CD4-positive, alpha-beta memory T cell (primary cell): Measurements from ENCODE around the gene KIF19. TPM values are rescaled to one million over a fixed set of nuclear protein-coding genes. Genes with fewer than 3 reads are reported as not detected.

Experiments
- CTCF ChIA-PET: fragments of 350-600 bp; sonication (Branson Sonifier 250); formaldehyde crosslinking; loops from one replicate; lab custom pipeline; 2021; ENCODE audit warnings: inconsistent platforms; ENCODE audit not compliant: partially characterized antibody; lab: Charles Lee
- POLR2A ChIA-PET: fragments of 350-600 bp; sonication (Branson Sonifier 250); formaldehyde crosslinking; loops from one replicate; lab custom pipeline; 2021; ENCODE audit not compliant: partially characterized antibody; lab: Charles Lee
- DNase-seq, 5 donors: peaks; one replicate each; pipeline versions ENCODE4 v3.0.0 to v3.0.0-alpha.2; 2020 to 2022; ENCODE audit warnings: mixed read lengths in 1 of 5
- H3K27ac ChIP-seq: one replicate; pipeline ENCODE4 v1.7.0; 2013; ENCODE audit warnings: low read depth, low read length
- H3K27me3 ChIP-seq: 2 replicates; pipeline ENCODE4 v1.7.0; 2013; ENCODE audit warnings: mild to moderate bottlenecking, low read length, moderate library complexity; ENCODE audit not compliant: insufficient read depth
- H3K36me3 ChIP-seq: 2 replicates; pipeline ENCODE4 v1.7.0; 2013; ENCODE audit warnings: mild to moderate bottlenecking, low read length, moderate library complexity; ENCODE audit not compliant: insufficient read depth
- H3K4me1 ChIP-seq: 2 replicates; pipeline ENCODE4 v1.7.0; 2013; ENCODE audit warnings: mild to moderate bottlenecking, low read length, moderate library complexity; ENCODE audit not compliant: insufficient read depth
- H3K4me3 ChIP-seq, 2 donors: one replicate each; pipeline ENCODE4 v1.7.0; 2013; ENCODE audit warnings: low read length in 2 of 2, mild to moderate bottlenecking in 1 of 2
- H3K9me3 ChIP-seq, 2 donors: one replicate each; pipeline ENCODE4 v1.7.0; 2013; ENCODE audit warnings: low read length in 2 of 2, control low read depth in 1 of 2; ENCODE audit not compliant: control insufficient read depth in 1 of 2
- H3K27ac Mint-ChIP-seq, 7 donors: one replicate each; pipeline ENCODE4 v1.8.0; 2020 to 2021; ENCODE audit warnings: mixed read lengths in 7 of 7, mild to moderate bottlenecking in 6 of 7, inconsistent platforms in 3 of 7, moderate library complexity in 3 of 7
- H3K27me3 Mint-ChIP-seq, 2 donors: one replicate each; pipeline ENCODE4 v1.8.0; 2020 to 2021; ENCODE audit warnings: mixed read lengths in 2 of 2
- H3K36me3 Mint-ChIP-seq, 2 donors: one replicate each; pipeline ENCODE4 v1.8.0; 2020 to 2021; ENCODE audit warnings: mixed read lengths in 2 of 2, inconsistent platforms in 1 of 2, mild to moderate bottlenecking in 1 of 2
- H3K4me1 Mint-ChIP-seq, 4 donors: one replicate each; pipeline ENCODE4 v1.8.0; 2020 to 2021; ENCODE audit warnings: mixed read lengths in 4 of 4, mild to moderate bottlenecking in 1 of 4
- H3K4me3 Mint-ChIP-seq, 8 donors: one replicate each; pipeline ENCODE4 v1.8.0; 2020 to 2021; ENCODE audit warnings: mixed read lengths in 8 of 8, mild to moderate bottlenecking in 7 of 8, moderate library complexity in 6 of 8, inconsistent platforms in 3 of 8
- H3K9me3 Mint-ChIP-seq, 8 donors: one replicate each; pipeline ENCODE4 v1.8.0; 2020 to 2021; ENCODE audit warnings: mixed read lengths in 8 of 8, mild to moderate bottlenecking in 5 of 8, inconsistent platforms in 3 of 8, moderate library complexity in 1 of 8
- intact Hi-C: fragments of 100-400 bp; cut with micrococcal nuclease; formaldehyde crosslinking; loops from one replicate; pipeline ENCODE4 v1.15.1; 2023
- polyA plus RNA-seq, 2 donors: library from polyadenylated mRNA; unstranded; fragments of 300-500 nt; fragmentation: Illumina TruSeq; gene quantifications; one replicate each; pipeline ENCODE4 v1.2.3, GENCODE V29; 2021
- total RNA-seq, 2 experiments: library from RNA; stranded (reverse); gene quantifications; one replicate each; pipeline ENCODE4 v1.2.3, GENCODE V29; 2021

The KIF19 gene
- total and polyA plus RNA-seq, 4 experiments from 2014 or later, result 1.5 to 2.3 (median 1.6) TPM

GRCh38 chr17:74290340-74290739, 35.7 kb upstream of the KIF19 start:
- ChIA-PET CTCF (interaction anchor here (12.2 kb wide), 1 partner anchor 7 kb away, joined by 205 read pairs; no protein-coding TSS in a partner anchor), POLR2A (no interaction called here)
- Histone ChIP-seq H3K4me3 (no peak overlapping the region), H3K27me3 (no peaks in the 10 kb centered on the region), H3K27ac (no peak overlapping the region), H3K36me3 (no peaks in the 10 kb centered on the region), H3K9me3 (no peaks in the 10 kb centered on the region), H3K4me1 (peaks cover 14% of the 10 kb centered on the region)
- intact Hi-C loops, result no loop called here
- no peak for DNase-seq
- H3K27ac Mint-ChIP-seq, result peak overlapping the region in 4 of 7 donors; percentile 52 to 65 (median 56)
- H3K27me3 Mint-ChIP-seq, result no peaks in the 10 kb centered on the region
- H3K9me3 Mint-ChIP-seq, result no peaks in the 10 kb centered on the region
- H3K4me1 Mint-ChIP-seq, result peaks cover 8 to 43% (median 25%) of the 10 kb centered on the region in 4 donors
- no peaks in the 10 kb centered on the region for H3K36me3 Mint-ChIP-seq
- no peak overlapping the region for H3K4me3 Mint-ChIP-seq

GRCh38 chr17:74292495-74292894, 33.5 kb upstream of the KIF19 start:
- DNase-seq, result no peak
- H3K4me3 Mint-ChIP-seq, result no peak overlapping the region
- H3K4me1 Mint-ChIP-seq, result peaks cover 16 to 46% (median 28%) of the 10 kb centered on the region in 4 donors
- H3K27me3 Mint-ChIP-seq, result no peaks in the 10 kb centered on the region
- no peaks in the 10 kb centered on the region for H3K36me3 Mint-ChIP-seq
- ChIA-PET POLR2A (no interaction called here), CTCF (interaction anchor here (0.7 kb wide), 1 partner anchor 44 kb away, joined by 3 read pairs; no protein-coding TSS in a partner anchor)
- no peak overlapping the region for H3K27ac ChIP-seq
- H3K9me3 Mint-ChIP-seq, result no peaks in the 10 kb centered on the region
- H3K4me1 ChIP-seq, result peaks cover 18% of the 10 kb centered on the region
- H3K27me3 ChIP-seq, result no peaks in the 10 kb centered on the region
- no peaks in the 10 kb centered on the region for H3K9me3 ChIP-seq
- intact Hi-C loops, result no loop called here
- no peaks in the 10 kb centered on the region for H3K36me3 ChIP-seq
- H3K27ac Mint-ChIP-seq, result peak overlapping the region in 2 of 7 donors; percentile 47 to 53
- H3K4me3 ChIP-seq, result no peak overlapping the region

- Mint-ChIP-seq H3K4me3 (peak overlapping the region in 2 of 8 donors; percentile 27 to 35), H3K9me3 (no peaks in the 10 kb centered on the region), H3K27me3 (no peaks in the 10 kb centered on the region), H3K36me3 (no peaks in the 10 kb centered on the region), H3K4me1 (peaks cover 14 to 24% (median 20%) of the 10 kb centered on the region in 4 donors), H3K27ac (peak overlapping the region in 4 of 7 donors; percentile 14 to 82 (median 56))
- ChIA-PET POLR2A (interaction anchor here (0.7 to 6.5 kb wide), 13 partner anchors 13 to 92 kb away, joined by 3 to 86 read pairs (median 6); partner anchors contain the start of genes BTBD17, DNAI2 and TTYH2), CTCF (interaction anchor here (0.8 to 8.8 kb wide), 24 partner anchors 8 to 1570 kb away, joined by 3 to 230 read pairs (median 5); partner anchors contain the start of genes BTBD17, RPL38 and TTYH2)
- Histone ChIP-seq H3K9me3 (no peaks in the 10 kb centered on the region), H3K27ac (no peak overlapping the region), H3K4me3 (no peak overlapping the region), H3K27me3 (no peaks in the 10 kb centered on the region), H3K36me3 (no peaks in the 10 kb centered on the region), H3K4me1 (peaks cover 15% of the 10 kb centered on the region)
- DNase-seq, result no peak
- intact Hi-C loops, result loop anchor here (1.0 kb wide), 3 partner anchors 13 to 86 kb away; no protein-coding TSS in a partner anchor
Observed at GRCh38 chr17:74295625-74296547, 30.1 kb upstream of the KIF19 start.

- intact Hi-C loops, result loop anchor here (1.0 kb wide), 3 partner anchors 13 to 86 kb away; no protein-coding TSS in a partner anchor
- peak overlapping the region in 6 of 7 donors; percentile 21 to 84 (median 62) for H3K27ac Mint-ChIP-seq
Observed at GRCh38 chr17:74296548-74296936, 29.5 kb upstream of the KIF19 start.

GRCh38 chr17:74297941-74298340, 28.1 kb upstream of the KIF19 start:
- POLR2A ChIA-PET, result interaction anchor here (2.4 to 6.5 kb wide), 3 partner anchors 15 to 85 kb away, joined by 15 to 86 read pairs (median 19); partner anchors contain the start of genes DNAI2 and TTYH2
- Histone ChIP-seq H3K9me3 (no peaks in the 10 kb centered on the region), H3K36me3 (no peaks in the 10 kb centered on the region), H3K4me3 (no peak overlapping the region), H3K27me3 (no peaks in the 10 kb centered on the region), H3K27ac (no peak overlapping the region), H3K4me1 (peaks cover 15% of the 10 kb centered on the region)
- intact Hi-C loops, result no loop called here
- CTCF ChIA-PET, result interaction anchor here (0.6 to 8.8 kb wide), 13 partner anchors 10 to 161 kb away, joined by 3 to 230 read pairs (median 6); partner anchors contain the start of genes BTBD17, DNAI2, RPL38 and TTYH2
- Mint-ChIP-seq H3K27me3 (no peaks in the 10 kb centered on the region), H3K9me3 (peaks cover 0 to 2% (median 0%) of the 10 kb centered on the region in 8 donors), H3K4me1 (peaks cover 17 to 31% (median 25%) of the 10 kb centered on the region in 4 donors), H3K4me3 (peak overlapping the region in 1 of 8 donors; percentile 41), H3K36me3 (peaks cover 0 to 4% of the 10 kb centered on the region in 2 donors), H3K27ac (peak overlapping the region in 6 of 7 donors; percentile 47 to 84 (median 72))
- no peak for DNase-seq

More at GRCh38 chr17:74296548-74296936, 29.5 kb upstream of the KIF19 start:
- no peak overlapping the region for H3K27ac ChIP-seq
- H3K36me3 Mint-ChIP-seq, result peaks cover 0 to 4% of the 10 kb centered on the region in 2 donors
- no peak overlapping the region for H3K4me3 ChIP-seq
- DNase-seq, result peak in 4 of 5 donors; percentile 43 to 46 (median 44)
- no peaks in the 10 kb centered on the region for H3K27me3 ChIP-seq
- peaks cover 0 to under 1% (median 0%) of the 10 kb centered on the region in 8 donors for H3K9me3 Mint-ChIP-seq
- H3K4me1 Mint-ChIP-seq, result peaks cover 17 to 30% (median 25%) of the 10 kb centered on the region in 4 donors
- no peaks in the 10 kb centered on the region for H3K9me3 ChIP-seq
- H3K36me3 ChIP-seq, result no peaks in the 10 kb centered on the region
- peaks cover 15% of the 10 kb centered on the region for H3K4me1 ChIP-seq
- H3K4me3 Mint-ChIP-seq, result peak overlapping the region in 2 of 8 donors; percentile 27 to 35
- ChIA-PET POLR2A (interaction anchor here (0.6 to 6.5 kb wide), 13 partner anchors 14 to 92 kb away, joined by 3 to 86 read pairs (median 6); partner anchors contain the start of genes BTBD17, DNAI2 and TTYH2), CTCF (interaction anchor here (0.8 to 8.8 kb wide), 22 partner anchors 12 to 96 kb away, joined by 3 to 230 read pairs (median 6); partner anchors contain the start of genes BTBD17, RPL38 and TTYH2)
- H3K27me3 Mint-ChIP-seq, result no peaks in the 10 kb centered on the region

GRCh38 chr17:74298778-74299177, 27.2 kb upstream of the KIF19 start:
- no peak for DNase-seq
- Mint-ChIP-seq H3K4me1 (peaks cover 17 to 31% (median 25%) of the 10 kb centered on the region in 4 donors), H3K27me3 (no peaks in the 10 kb centered on the region), H3K9me3 (peaks cover 0 to 2% (median 0%) of the 10 kb centered on the region in 8 donors), H3K27ac (no peak overlapping the region), H3K4me3 (no peak overlapping the region), H3K36me3 (peaks cover 0 to 4% of the 10 kb centered on the region in 2 donors)
- peaks cover 15% of the 10 kb centered on the region for H3K4me1 ChIP-seq
- ChIA-PET CTCF (interaction anchor here (1.0 to 8.8 kb wide), 12 partner anchors 15 to 160 kb away, joined by 3 to 230 read pairs (median 8); partner anchors contain the start of genes BTBD17, DNAI2, RPL38 and TTYH2), POLR2A (interaction anchor here (1.9 to 6.5 kb wide), 3 partner anchors 16 to 86 kb away, joined by 4 to 86 read pairs (median 19); partner anchors contain the start of gene TTYH2)
- no peaks in the 10 kb centered on the region for H3K27me3 ChIP-seq
- H3K4me3 ChIP-seq, result no peak overlapping the region
- no peak overlapping the region for H3K27ac ChIP-seq
- no peaks in the 10 kb centered on the region for H3K36me3 ChIP-seq
- intact Hi-C loops, result no loop called here
- H3K9me3 ChIP-seq, result no peaks in the 10 kb centered on the region
